PC-9 (cell line): Measurements from ENCODE around the gene GALNT7. TPM values are rescaled to one million over a fixed set of nuclear protein-coding genes. Genes with fewer than 3 reads are reported as not detected.

Experiments used
- BruUV-seq: library from RNA; stranded (reverse); fragments of 400-500 nt; replicated peaks from 2 replicates; lab custom pipeline; 2021; lab: Mats Ljungman, UMichigan
- CTCF ChIA-PET: fragments of 300-600 bp; sonication (Branson Sonifier 250); formaldehyde crosslinking; loops from one replicate; lab custom pipeline; 2022; ENCODE audit warnings: antibody characterized with exemption; lab: Charles Lee
- POLR2A ChIA-PET: fragments of 300-600 bp; sonication (Branson Sonifier 250); formaldehyde crosslinking; loops from one replicate; lab custom pipeline; 2022; ENCODE audit warnings: antibody characterized with exemption; ENCODE audit not compliant: unreplicated experiment; lab: Charles Lee
- DNase-seq, 2 experiments: peaks; one replicate each; pipeline versions ENCODE4 v3.0.0 to v3.0.0-alpha.2; 2015 to 2022; ENCODE audit warnings: mixed read lengths in 1 of 2
- H2AFZ ChIP-seq: fragments of 200-600 bp; sonication (generic); 2 replicates; pipeline ENCODE4 v1.8.1; 2017; ENCODE audit warnings: antibody characterized with exemption
- H3F3A ChIP-seq: fragments of 200-600 bp; sonication (generic); 2 replicates; pipeline ENCODE4 v1.8.1; 2017; ENCODE audit warnings: antibody characterized with exemption, mild to moderate bottlenecking, low read depth; ENCODE audit not compliant: insufficient read depth
- H3K27ac ChIP-seq: fragments of 200-600 bp; sonication (generic); 2 replicates; pipeline ENCODE4 v1.6.1; 2016; ENCODE audit warnings: mixed run types
- H3K27me3 ChIP-seq: fragments of 200-600 bp; sonication (generic); 2 replicates; pipeline ENCODE4 v1.6.1; 2016; ENCODE audit warnings: low read depth, mixed run types; ENCODE audit not compliant: insufficient read depth
- H3K36me3 ChIP-seq: fragments of 200-600 bp; sonication (generic); 2 replicates; pipeline ENCODE4 v1.6.1; 2016; ENCODE audit warnings: low read depth, mixed run types
- H3K4me1 ChIP-seq: fragments of 200-600 bp; sonication (generic); replicated peaks from 2 replicates; pipeline ENCODE4 v1.6.1; 2016; ENCODE audit warnings: mixed run types; ENCODE audit not compliant: insufficient read depth
- H3K4me2 ChIP-seq: fragments of 200-600 bp; sonication (generic); 2 replicates; pipeline ENCODE4 v1.6.1; 2017; ENCODE audit warnings: mixed run types
- H3K4me3 ChIP-seq: fragments of 200-600 bp; sonication (generic); 2 replicates; pipeline ENCODE4 v1.6.1; 2016; ENCODE audit warnings: mixed run types
- H3K79me2 ChIP-seq: fragments of 200-600 bp; sonication (generic); 2 replicates; pipeline ENCODE4 v1.6.1; 2017; ENCODE audit warnings: low read depth, mixed run types
- H3K9me2 ChIP-seq: fragments of 200-600 bp; sonication (generic); 2 replicates; pipeline ENCODE4 v1.8.1; 2017; ENCODE audit warnings: mild to moderate bottlenecking; ENCODE audit not compliant: insufficient read depth
- H3K9me3 ChIP-seq: fragments of 200-600 bp; sonication (generic); 2 replicates; pipeline ENCODE4 v1.8.1; 2016; ENCODE audit warnings: low read depth; ENCODE audit not compliant: insufficient read depth
- H4K20me1 ChIP-seq: fragments of 200-600 bp; sonication (generic); 2 replicates; pipeline ENCODE4 v1.8.1; 2017; ENCODE audit not compliant: insufficient read depth
- EZH2 ChIP-seq: fragments of 200-600 bp; sonication (generic); IDR thresholded peaks from 2 replicates; pipeline ENCODE4 v1.8.0; 2017; ENCODE audit warnings: antibody characterized with exemption, low read depth
- intact Hi-C: fragments of 100-400 bp; cut with micrococcal nuclease; formaldehyde crosslinking; loops from one replicate; pipeline ENCODE4 v1.10.0; 2022; ENCODE audit not compliant: unreplicated experiment
- total RNA-seq: library from RNA; stranded (reverse); gene quantifications from 2 replicates; pipeline ENCODE4 v1.2.3, GENCODE V29; 2021
- TF ChIP-seq, protein P1 (sequence below): fragments of 200-600 bp; sonication (generic); conservative IDR thresholded peaks from 2 replicates; pipeline ENCODE4 v1.6.1; 2017; ENCODE audit warnings: mixed run types, antibody characterized with exemption, mild to moderate bottlenecking, moderate library complexity

The GALNT7 gene
- total RNA-seq, 1 experiment from 2014 or later = 57.2 TPM

DNA sequence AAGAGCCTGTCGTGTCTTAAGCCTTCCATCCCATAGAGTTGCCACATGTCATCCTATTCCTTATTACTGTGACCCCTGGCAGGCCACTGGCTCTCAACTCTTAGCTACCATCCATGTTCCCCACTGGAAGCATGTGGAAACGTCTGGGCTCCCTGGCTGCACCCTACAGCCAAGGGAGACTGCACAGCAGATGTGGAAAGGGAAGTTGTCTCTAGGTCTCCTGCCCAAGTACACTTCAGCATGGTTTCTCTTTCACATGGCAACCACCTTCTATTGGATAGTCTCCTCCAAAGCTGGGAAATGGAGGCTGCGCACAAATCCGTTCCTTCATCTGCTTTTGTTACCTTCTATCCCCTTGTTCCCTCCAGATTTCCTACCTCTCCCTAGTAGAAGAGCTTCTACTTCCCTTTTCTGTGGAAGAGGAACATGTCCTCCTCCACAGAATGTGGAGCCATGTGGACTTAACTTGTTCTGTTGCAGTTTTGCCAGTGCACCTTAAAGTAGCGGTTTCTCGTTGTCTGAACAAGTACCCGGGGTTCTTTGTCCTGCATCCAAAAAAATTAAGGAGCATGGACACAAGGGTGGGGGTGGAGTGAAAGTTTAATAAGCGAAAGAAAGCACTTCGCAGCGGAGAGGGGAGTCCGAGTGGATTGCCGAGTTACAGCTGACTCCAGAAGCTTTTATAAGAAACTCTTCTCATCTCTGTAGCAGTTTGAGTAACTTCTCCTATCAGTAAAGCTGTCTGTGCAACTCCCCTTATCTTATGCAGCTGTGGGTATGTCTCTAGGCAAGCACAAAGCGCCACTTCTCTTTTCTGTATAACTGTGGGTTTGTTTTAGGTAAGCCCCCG lies 113.0 kb downstream of the GALNT7 start:
- Histone ChIP-seq H3K9me2 (no peaks in the 10 kb centered on the region), H3K27me3 (no peaks in the 10 kb centered on the region), H3K36me3 (no peaks in the 10 kb centered on the region), H3F3A (no peaks in the 10 kb centered on the region), H3K9me3 (no peaks in the 10 kb centered on the region; the same call in 1 of the 2 replicates), H3K4me2 (no peak overlapping the region), H4K20me1 (no peaks in the 10 kb centered on the region), H3K27ac (no peak overlapping the region), H2AFZ (no peak overlapping the region), H3K79me2 (no peaks in the 10 kb centered on the region), H3K4me3 (no peak overlapping the region), H3K4me1 (no peaks in the 10 kb centered on the region)
- no peak for DNase-seq
- intact Hi-C loops = no loop called here
- no peak for TF ChIP-seq EZH2
- TF ChIP-seq, protein P1, sequence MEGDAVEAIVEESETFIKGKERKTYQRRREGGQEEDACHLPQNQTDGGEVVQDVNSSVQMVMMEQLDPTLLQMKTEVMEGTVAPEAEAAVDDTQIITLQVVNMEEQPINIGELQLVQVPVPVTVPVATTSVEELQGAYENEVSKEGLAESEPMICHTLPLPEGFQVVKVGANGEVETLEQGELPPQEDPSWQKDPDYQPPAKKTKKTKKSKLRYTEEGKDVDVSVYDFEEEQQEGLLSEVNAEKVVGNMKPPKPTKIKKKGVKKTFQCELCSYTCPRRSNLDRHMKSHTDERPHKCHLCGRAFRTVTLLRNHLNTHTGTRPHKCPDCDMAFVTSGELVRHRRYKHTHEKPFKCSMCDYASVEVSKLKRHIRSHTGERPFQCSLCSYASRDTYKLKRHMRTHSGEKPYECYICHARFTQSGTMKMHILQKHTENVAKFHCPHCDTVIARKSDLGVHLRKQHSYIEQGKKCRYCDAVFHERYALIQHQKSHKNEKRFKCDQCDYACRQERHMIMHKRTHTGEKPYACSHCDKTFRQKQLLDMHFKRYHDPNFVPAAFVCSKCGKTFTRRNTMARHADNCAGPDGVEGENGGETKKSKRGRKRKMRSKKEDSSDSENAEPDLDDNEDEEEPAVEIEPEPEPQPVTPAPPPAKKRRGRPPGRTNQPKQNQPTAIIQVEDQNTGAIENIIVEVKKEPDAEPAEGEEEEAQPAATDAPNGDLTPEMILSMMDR = no peak
- CTCF ChIA-PET = no interaction called here
- POLR2A ChIA-PET = no interaction called here
- no TSS peak for BruUV-seq

- no peak for DNase-seq
- Histone ChIP-seq H3K27ac (no peak overlapping the region), H2AFZ (no peak overlapping the region), H4K20me1 (no peaks in the 10 kb centered on the region), H3K79me2 (no peaks in the 10 kb centered on the region), H3K9me2 (no peaks in the 10 kb centered on the region), H3K4me3 (no peak overlapping the region), H3K9me3 (no peaks in the 10 kb centered on the region; the same call in 1 of the 2 replicates), H3K36me3 (no peaks in the 10 kb centered on the region), H3K4me2 (no peak overlapping the region), H3F3A (no peaks in the 10 kb centered on the region), H3K27me3 (no peaks in the 10 kb centered on the region), H3K4me1 (no peaks in the 10 kb centered on the region)
- ChIA-PET POLR2A (no interaction called here), CTCF (no interaction called here)
- no TSS peak for BruUV-seq
- intact Hi-C loops = no loop called here
- no peak for TF ChIP-seq EZH2
- TF ChIP-seq, protein P1 = no peak
These were observed 113.6 kb downstream of the GALNT7 start for GRCh38 chr4:173282256-173282562.

DNA sequence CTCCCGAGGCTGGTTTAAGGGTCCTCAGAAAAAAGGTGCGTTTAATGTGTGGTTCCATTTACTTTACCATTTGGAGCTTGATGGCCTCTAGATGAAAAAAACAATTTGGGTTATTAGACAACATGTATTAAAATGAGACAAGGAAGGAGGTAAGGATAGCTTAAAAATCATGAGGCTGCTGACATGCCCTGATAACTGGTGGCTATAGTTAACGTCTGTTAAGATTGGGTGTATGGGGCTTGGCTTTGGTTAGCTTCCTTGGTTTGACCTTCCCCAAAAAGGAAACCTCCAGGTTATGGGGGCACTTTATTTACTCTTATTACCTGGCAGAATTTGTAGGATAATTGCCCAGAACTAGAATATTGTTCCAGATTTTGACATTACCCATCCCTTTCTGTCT lies 114.0 kb downstream of the GALNT7 start:
- Histone ChIP-seq H3K4me3 (no peak overlapping the region), H3K36me3 (no peaks in the 10 kb centered on the region), H3F3A (no peaks in the 10 kb centered on the region), H4K20me1 (no peaks in the 10 kb centered on the region), H3K9me3 (no peaks in the 10 kb centered on the region; the same call in 1 of the 2 replicates), H3K27ac (no peak overlapping the region), H3K27me3 (no peaks in the 10 kb centered on the region), H3K4me1 (no peaks in the 10 kb centered on the region), H2AFZ (no peak overlapping the region), H3K79me2 (no peaks in the 10 kb centered on the region), H3K4me2 (no peak overlapping the region), H3K9me2 (no peaks in the 10 kb centered on the region)
- ChIA-PET CTCF (no interaction called here), POLR2A (no interaction called here)
- no peak for DNase-seq
- TF ChIP-seq EZH2 = no peak
- TF ChIP-seq, protein P1 = no peak
- intact Hi-C loops = no loop called here
- no TSS peak for BruUV-seq
